GM21529 (cell line): ENCODE data around the gene HIPK3.
"Not testable (repeated sequence)": the region's sequence is repeated elsewhere in the genome, so short reads cannot be mapped to it uniquely, and the experiment has no call there.

Experiments used
- ATAC-seq: cut with Tn5 transposase; IDR thresholded peaks from one replicate; pipeline ENCODE4 v1.9.1; 2021; ENCODE audit not compliant: unreplicated experiment

HIPK3 gene

DNA sequence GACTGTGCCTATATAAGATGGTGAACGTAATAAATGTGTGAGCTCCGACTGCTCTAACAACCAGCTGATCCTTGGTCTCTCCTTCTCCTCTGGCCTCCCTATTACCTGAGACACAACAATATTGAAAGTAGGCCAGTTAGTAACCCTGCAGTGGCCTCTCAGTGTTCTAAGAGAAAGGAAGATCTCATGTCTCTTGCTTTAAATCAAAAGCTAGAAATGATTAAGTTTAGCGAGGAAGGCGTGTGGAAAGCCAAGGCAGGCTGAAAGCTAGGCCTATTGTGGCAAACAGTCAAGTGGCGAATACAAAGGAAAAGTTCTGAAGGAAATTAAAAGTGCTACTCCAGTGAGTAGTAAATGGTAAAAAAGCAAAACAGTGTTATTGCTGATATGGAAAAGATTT is 39.5 kb downstream of the HIPK3 start:
- no peak for ATAC-seq

GRCh38 chr11:33303541-33303940 is 46.4 kb downstream of the HIPK3 start:
- no peak for ATAC-seq

- ATAC-seq = not testable (repeated sequence)
Observed at GRCh38 chr11:33306821-33307220, 49.6 kb downstream of the HIPK3 start.

DNA sequence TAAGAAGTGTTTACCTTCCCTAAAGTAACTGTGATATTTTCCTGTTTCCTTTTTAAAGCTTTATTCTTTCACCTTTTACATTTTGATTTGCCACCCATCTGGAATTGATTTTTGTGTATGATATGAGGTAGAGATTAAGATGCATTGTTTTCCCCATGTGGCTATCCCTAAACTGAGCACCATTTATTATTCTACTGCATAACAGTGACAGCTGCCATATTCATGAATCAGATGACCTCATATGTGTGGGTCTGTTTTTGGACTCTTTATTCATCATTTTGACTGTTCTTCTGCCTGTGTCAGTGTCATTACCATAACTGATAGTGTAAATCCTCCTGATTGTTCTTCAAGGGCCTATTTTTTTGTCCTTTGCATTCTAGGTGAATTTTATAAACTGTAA is 50.8 kb downstream of the HIPK3 start:
- ATAC-seq = no peak

DNA sequence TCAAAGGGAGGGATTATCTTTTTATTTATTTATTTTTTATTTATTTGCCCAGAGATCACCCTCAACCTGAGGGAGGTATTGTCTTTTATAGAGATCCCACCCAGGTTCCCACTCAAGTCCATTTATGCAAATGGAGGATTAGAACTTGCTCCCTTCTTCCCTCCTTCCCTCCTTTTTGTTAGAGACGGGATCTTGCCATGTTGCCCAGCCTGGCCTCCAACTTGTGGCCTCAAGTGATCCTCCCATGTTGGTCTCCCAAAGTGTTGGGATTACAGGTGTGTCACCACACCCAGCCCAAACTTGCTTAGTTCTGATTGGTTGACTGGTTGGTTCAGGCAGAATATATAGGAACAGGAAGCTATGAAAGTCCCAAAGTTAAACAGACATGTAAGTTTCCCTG is 51.9 kb downstream of the HIPK3 start:
- ATAC-seq = no peak

DNA sequence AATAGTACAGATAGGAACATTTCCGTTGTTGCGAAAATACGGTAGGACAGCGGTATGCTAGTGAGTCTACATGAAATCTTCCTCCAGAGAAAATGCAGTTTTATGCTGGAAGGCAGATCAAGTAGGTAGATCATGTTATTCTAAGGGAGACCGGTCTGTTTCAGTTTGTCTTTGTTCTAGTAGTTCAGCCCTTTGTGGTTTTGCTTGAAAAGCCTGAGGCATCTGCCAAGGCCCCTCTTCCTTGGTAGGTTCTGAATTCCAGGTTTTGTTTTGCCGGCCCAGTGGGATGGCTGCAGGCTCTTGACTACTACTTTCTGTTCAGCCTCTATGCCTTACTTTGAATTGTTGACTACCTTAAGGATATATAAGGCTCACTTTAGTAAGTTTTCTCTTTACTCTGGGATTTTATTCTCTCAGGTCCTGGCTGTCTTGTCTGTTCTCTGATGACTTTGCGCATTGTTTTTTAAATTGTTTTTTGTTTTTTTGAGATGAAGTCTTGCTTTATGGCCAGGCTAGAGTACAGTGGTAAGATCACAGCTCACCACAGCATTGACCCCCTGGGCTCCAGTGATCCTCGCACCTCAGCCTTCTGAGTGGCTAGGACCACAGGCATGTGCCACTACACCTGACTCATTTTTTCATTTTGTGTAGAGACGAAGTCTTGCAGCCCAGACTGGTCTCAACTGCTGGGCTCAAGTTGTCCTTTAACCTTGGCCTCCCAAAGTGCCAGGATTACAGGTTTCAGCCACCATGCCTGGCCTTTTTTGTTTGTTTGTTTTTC is 53.7 kb downstream of the HIPK3 start:
- no peak for ATAC-seq

DNA sequence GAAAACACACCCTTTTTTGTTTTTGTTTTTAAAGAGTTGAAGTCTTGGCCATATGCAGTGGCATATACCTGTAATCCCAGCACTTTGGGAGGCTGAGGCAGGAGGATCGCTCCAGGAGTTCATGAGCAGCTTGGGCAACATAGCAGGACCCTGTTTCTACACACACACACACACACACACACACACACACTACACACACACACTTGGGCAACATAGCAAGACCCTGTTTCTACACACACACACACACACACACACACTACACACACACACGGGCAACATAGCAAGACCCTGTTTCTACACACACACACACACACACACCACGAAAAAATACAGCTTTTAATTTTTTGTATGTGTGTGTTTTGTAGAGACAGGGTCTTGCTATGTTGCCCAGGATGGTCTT is 54.5 kb downstream of the HIPK3 start:
- ATAC-seq = no peak

DNA sequence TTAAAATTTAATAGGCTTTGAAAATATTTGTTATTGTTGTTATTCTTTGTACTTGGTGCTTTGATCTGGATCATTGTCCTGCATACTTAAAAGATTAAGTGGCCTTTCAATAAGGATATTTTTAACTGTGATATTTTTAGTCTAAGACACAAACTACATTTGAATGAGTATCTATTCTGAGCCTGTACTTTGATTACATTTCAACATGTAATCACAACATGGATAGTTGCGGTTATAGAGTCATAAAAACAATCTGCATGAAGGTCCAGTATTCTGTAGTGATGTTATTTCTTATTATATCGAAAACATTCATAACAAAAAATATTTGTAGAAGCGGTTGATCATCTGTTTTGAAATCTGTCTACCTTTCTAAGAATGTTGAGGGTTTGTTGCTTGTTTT is 58.6 kb downstream of the HIPK3 start:
- ATAC-seq = no peak

GRCh38 chr11:33317662-33318061 is 60.5 kb downstream of the HIPK3 start:
- no peak for ATAC-seq

DNA sequence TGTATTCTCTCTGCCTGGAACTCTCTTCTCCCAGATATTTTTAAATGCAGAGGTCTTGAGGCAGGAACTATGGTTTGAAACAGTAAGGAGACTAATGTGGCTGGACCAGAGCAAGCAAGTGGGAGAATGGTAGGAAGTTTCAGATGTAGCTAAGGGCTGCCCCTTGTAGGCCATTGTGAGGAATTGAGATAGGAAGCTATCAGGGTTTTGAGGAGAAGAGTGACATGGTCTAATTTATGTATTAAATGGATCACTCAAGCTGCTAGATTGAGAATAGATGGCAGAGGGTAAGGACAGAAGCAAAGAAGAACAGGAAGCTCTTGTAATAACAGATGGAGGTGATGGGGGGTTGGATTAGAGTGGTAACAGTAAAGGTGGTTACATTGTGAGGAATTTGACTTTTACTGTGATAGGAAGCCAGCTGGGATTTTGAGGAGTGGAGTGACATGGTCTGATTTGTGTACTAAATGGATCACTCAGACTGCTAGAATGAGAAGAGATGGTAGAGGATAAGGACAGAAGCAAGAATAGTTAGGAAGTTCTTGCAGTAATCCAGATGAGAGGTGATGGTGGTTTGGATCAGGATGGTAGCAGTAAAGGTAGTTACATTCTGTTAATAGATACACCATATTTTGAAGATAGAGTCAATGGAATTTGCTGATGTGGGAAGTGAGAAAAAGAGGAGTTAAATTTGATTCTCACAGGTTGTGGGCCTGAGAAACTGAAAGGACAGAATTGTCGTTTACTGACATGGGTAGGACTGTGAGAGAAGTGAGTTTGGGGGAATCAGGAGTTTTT is 63.0 kb downstream of the HIPK3 start:
- ATAC-seq = no peak

GRCh38 chr11:33320814-33321330 is 63.7 kb downstream of the HIPK3 start:
- ATAC-seq = no peak

DNA sequence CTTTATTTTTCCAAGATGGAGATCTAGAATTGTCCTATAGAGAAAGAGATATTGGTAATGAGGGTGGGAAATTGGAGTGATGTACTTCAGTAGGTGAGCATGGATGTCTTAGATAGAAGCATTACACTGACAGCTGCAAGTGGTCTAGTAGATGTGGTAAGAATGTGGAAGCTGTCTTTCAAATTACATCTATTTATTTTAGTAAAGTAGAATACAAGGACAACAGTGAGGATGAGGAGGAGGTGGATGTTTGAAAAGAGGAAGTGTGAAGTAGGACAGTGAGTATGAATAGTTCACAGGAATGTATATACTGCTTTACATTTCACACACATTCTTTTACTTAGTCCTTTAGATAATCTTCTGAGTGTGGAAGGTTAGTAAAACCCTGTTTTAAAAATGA is 64.2 kb downstream of the HIPK3 start:
- peak; percentile 45 for ATAC-seq

DNA sequence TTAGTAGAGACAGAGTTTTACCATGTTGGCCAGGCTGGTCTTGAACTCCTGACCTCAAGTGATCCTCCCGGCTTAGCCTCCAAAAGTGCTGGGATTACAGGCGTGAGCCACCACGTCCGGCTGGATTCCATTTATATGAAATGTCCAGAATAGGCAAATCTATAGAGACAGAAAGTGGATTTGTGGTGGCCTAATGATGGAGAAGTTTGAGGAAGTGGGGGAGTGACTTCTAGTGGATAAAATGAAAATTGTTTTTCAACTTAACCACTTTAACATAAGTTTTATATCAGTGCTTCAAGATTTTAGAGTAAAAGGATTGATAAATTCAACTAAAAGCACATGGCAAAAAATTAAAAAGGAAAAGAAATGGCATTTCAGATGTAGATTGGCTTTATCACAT is 66.2 kb downstream of the HIPK3 start:
- no peak for ATAC-seq

DNA sequence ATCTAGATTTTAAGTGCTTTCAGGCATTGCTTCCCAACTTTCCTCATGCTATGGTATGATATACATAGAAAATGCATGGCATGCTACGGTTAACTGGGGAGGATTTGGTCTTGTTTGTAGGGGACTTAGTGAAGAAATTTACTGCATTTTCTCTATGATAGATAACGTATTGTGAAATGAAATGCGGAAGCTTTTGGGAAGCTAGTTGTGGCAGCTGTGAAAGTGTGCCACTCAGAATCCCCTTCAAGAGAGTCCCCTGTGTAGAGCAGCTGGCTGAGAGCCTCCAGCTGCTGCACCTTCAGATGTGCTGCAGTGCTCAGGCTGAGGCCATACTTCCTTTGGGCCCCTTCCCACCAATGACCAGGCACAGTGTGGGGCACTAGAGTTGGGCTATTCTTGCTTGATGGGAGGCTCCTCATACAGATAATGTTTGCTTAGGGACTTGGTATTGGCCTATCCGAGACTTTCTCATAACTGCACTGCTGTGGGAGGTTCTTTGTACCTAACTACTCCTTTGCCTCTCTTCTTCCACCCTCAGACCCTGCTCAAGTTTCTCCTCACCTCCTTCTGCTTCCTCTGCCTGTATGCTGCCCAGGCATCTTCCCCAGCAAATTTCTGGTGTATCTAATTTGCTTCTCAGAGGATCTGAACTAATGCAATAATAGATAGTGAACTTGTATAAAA is 67.3 kb downstream of the HIPK3 start:
- ATAC-seq = no peak

- ATAC-seq = no peak
Observed at GRCh38 chr11:33325451-33325850, 68.3 kb downstream of the HIPK3 start.

DNA sequence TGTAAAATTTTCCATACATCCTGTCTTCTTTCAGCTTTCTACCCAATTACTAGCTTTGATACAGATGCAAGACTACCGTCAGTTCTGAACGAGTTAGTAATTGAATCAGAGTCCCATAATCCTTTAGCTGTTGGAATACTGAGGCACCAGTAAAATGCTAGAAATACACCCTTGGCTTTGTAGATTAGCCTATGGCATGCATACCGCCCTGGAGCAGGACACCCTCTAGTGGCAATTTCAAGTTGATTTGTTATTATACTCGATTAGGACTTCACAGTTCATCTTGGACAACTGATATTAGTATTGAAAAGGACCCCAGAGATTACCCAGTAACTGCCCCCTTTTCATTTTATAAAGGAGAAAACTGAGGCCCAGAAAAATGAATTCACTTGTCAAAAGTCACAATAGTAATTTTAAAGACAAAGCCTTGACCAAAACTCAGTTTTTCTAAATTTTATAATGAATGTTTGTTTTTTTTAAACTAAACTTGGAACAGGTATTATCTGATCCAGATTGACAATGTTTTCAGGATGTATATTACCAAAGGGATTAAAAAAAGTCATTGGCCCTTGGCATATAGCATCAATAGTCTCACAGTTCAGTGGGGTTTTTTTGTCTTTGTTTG is 72.6 kb downstream of the HIPK3 start:
- ATAC-seq = peak; percentile 79

DNA sequence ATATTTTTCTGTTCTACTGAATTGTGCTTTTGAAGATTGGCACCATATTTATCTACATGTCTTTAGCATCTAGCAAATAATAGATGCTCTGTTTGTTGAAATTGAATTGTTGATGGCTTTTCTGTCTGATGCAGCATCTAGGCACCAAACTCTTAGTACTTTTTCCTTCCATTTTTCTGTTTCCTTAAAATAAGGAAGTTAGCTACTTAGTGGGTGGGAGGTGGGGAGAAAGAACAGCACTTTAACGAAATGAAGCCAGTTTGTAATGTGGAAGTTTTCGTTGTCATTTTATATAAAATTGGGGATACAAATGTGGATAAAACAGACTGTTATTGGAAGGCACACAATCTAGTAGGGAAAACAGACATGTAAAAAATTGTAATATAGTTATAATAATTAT is 76.6 kb downstream of the HIPK3 start:
- no peak for ATAC-seq

GRCh38 chr11:33334627-33335026 is 77.4 kb downstream of the HIPK3 start:
- no peak for ATAC-seq

GRCh38 chr11:33339247-33339646 is 82.1 kb downstream of the HIPK3 start:
- ATAC-seq = no peak

DNA sequence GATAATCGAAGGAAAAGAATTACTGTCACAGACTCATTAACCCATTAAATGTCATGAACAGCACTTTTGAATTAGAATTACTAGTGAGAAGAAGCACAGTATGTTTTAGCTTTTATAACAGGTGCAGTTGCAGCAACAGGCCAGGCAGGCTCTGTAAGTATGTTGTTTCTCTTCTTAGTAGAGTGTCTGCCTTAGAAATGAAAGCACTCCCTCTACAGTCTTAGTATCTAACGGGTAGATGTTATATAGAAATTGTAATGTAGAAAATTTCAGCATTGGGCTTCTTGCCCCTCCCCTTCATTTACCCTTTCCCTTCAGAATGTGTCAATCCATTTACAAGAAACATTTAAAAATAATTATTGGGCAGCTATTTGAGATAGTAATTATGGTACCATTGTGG is 87.4 kb downstream of the HIPK3 start:
- no peak for ATAC-seq

GRCh38 chr11:33347490-33348125 is 90.4 kb downstream of the HIPK3 start:
- peak; percentile 82 for ATAC-seq
